Neural cell (in vitro differentiated cells): ENCODE measurements around the gene OR2A42.
"Not testable (repeated sequence)": the region's sequence is repeated elsewhere in the genome, so short reads cannot be mapped to it uniquely, and the experiment has no call there.

Source experiments
- EP300 ChIP-seq: fragments of 450-650 bp; conservative IDR thresholded peaks from 2 replicates; pipeline ENCODE4 v1.6.1; 2014; ENCODE audit warnings: antibody characterized with exemption, mild to moderate bottlenecking, moderate library complexity; ENCODE audit not compliant: poor library complexity, severe bottlenecking
- TF ChIP-seq, protein P1 (sequence below): fragments of 450-650 bp; IDR thresholded peaks from 2 replicates; pipeline ENCODE4 v1.5.1; 2014; ENCODE audit warnings: antibody characterized with exemption, mild to moderate bottlenecking, moderate library complexity; ENCODE audit not compliant: poor library complexity, severe bottlenecking

DNA sequence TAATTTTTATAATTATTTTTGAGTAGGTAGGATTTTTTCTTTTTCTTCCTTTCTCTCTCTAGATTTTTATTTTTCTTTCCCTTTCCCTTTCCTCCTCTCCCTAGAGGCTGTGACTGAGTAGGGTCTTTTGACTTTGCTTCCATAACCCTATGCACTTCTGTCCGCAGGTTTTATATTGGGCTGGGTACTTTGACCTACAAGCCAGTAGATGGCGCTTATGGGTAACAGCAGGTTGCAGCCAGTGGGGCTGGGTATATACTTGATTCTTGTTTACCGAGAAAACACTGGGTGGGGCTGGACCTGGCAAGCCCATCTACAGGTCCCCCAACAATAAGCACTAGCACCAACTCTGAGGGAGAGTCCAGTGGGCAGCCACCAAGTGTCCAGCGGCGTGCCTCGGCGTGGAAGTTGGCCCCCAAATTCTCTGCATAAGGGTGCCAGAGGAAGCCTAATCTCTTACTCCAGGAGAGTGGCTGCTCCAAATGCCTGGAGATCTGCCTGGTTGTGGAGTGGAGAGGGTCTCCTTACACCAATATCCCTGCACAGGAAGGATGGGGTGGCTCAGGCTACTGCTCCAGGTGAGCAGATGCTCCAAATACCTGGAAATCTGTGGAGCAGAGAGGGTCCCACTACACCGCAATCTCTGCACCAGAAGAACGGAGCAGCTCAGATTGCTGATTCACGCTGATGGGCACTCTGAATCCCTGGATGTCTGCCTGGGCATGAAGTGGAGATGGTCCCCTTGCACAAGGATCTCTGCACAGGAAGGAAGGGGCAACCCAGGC is 60.8 kb downstream of the OR2A42 start:
- TF ChIP-seq, protein P1, sequence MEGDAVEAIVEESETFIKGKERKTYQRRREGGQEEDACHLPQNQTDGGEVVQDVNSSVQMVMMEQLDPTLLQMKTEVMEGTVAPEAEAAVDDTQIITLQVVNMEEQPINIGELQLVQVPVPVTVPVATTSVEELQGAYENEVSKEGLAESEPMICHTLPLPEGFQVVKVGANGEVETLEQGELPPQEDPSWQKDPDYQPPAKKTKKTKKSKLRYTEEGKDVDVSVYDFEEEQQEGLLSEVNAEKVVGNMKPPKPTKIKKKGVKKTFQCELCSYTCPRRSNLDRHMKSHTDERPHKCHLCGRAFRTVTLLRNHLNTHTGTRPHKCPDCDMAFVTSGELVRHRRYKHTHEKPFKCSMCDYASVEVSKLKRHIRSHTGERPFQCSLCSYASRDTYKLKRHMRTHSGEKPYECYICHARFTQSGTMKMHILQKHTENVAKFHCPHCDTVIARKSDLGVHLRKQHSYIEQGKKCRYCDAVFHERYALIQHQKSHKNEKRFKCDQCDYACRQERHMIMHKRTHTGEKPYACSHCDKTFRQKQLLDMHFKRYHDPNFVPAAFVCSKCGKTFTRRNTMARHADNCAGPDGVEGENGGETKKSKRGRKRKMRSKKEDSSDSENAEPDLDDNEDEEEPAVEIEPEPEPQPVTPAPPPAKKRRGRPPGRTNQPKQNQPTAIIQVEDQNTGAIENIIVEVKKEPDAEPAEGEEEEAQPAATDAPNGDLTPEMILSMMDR, result not testable (repeated sequence)
- TF ChIP-seq EP300, result not testable (repeated sequence)
